ENCODE results near the gene CDC42BPG.
A peak's percentile ranks its signal among the peaks of the same experiment; 100 is the strongest.

Gene CDC42BPG

GRCh38 chr11:64845129-64845775 lies 799 bp upstream of the CDC42BPG start:
- ChIA-PET POLR2A (interaction anchor here (0.8 kb wide), 1 partner anchor 84 kb away, joined by 3 read pairs; no protein-coding TSS in a partner anchor), CTCF (interaction anchor here (0.6 to 8.0 kb wide), 9 partner anchors 10 to 322 kb away, joined by 3 to 111 read pairs (median 7); partner anchors contain the start of gene BATF2)
- Histone ChIP-seq H3K27ac (ENCODE audit: extremely low read depth, low read depth, low read length) (no peak overlapping the region), H3K36me3 (ENCODE audit: control insufficient read depth in 2 of 2, insufficient read depth in 1 of 2, low read length in 2 of 2) (no peaks in the 10 kb centered on the region), H3K9me3 (ENCODE audit: control insufficient read depth, insufficient read depth, low read depth, low read length) (no peaks in the 10 kb centered on the region), H3K4me1 (ENCODE audit: control insufficient read depth, insufficient read depth, low read length) (no peaks in the 10 kb centered on the region; the same call in 1 of the 2 replicates), H3K4me3 (ENCODE audit: low read depth, low read length) (no peak overlapping the region)
- TF ChIP-seq BCL6B (tag by site-specific recombination; IDR thresholded peaks at IDR 0.05), result no peak
- TF ChIP-seq SP7 (tag by site-specific recombination; IDR thresholded peaks at IDR 0.05), result peak; percentile 41; the same call in 1 of the 2 replicates
- TF ChIP-seq ZNF623 (tag by site-specific recombination; IDR thresholded peaks at IDR 0.05), result peak; percentile 26; the same call in 1 of the 2 replicates
- TF ChIP-seq ZNF24 (tag by site-specific recombination; IDR thresholded peaks at IDR 0.05), result peak; percentile 69; the same call in 1 of the 2 replicates
- TF ChIP-seq, protein P1, sequence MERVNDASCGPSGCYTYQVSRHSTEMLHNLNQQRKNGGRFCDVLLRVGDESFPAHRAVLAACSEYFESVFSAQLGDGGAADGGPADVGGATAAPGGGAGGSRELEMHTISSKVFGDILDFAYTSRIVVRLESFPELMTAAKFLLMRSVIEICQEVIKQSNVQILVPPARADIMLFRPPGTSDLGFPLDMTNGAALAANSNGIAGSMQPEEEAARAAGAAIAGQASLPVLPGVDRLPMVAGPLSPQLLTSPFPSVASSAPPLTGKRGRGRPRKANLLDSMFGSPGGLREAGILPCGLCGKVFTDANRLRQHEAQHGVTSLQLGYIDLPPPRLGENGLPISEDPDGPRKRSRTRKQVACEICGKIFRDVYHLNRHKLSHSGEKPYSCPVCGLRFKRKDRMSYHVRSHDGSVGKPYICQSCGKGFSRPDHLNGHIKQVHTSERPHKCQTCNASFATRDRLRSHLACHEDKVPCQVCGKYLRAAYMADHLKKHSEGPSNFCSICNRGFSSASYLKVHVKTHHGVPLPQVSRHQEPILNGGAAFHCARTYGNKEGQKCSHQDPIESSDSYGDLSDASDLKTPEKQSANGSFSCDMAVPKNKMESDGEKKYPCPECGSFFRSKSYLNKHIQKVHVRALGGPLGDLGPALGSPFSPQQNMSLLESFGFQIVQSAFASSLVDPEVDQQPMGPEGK (tag by site-specific recombination; IDR thresholded peaks at IDR 0.05), result peak; percentile 38; the same call in 1 of the 2 replicates
- no peak for TF ChIP-seq ZNF48 (tag by site-specific recombination; IDR thresholded peaks at IDR 0.05)
- TF ChIP-seq ZSCAN23 (tag by site-specific recombination; IDR thresholded peaks at IDR 0.05), result 0 out of 2 replicates have a peak, but pooled peaks have one; percentile 39
- TF ChIP-seq KLF9 (tag by site-specific recombination; IDR thresholded peaks at IDR 0.05; ENCODE audit: low read depth), result 0 out of 2 replicates have a peak, but pooled peaks have one; percentile 8
- no peak for TF ChIP-seq TCF7L2 (IDR thresholded peaks at IDR 0.05; ENCODE audit: borderline replicate concordance, low read depth, low read length)
- TF ChIP-seq ZNF544 (tag by site-specific recombination; IDR thresholded peaks at IDR 0.05), result no peak
- TF ChIP-seq ZNF112 (tag by site-specific recombination; IDR thresholded peaks at IDR 0.05), result no peak
- TF ChIP-seq, protein P2, sequence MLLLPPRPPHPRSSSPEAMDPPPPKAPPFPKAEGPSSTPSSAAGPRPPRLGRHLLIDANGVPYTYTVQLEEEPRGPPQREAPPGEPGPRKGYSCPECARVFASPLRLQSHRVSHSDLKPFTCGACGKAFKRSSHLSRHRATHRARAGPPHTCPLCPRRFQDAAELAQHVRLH (tag by site-specific recombination; IDR thresholded peaks at IDR 0.05), result peak; percentile 76
- 0 out of 2 replicates have a peak, but pooled peaks have one; percentile 18 for TF ChIP-seq KLF8 (tag by site-specific recombination; IDR thresholded peaks at IDR 0.05)
- TF ChIP-seq, protein P3, sequence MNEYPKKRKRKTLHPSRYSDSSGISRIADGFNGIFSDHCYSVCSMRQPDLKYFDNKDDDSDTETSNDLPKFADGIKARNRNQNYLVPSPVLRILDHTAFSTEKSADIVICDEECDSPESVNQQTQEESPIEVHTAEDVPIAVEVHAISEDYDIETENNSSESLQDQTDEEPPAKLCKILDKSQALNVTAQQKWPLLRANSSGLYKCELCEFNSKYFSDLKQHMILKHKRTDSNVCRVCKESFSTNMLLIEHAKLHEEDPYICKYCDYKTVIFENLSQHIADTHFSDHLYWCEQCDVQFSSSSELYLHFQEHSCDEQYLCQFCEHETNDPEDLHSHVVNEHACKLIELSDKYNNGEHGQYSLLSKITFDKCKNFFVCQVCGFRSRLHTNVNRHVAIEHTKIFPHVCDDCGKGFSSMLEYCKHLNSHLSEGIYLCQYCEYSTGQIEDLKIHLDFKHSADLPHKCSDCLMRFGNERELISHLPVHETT (tag by site-specific recombination; IDR thresholded peaks at IDR 0.05), result peak; percentile 84
- 0 out of 2 replicates have a peak, but pooled peaks have one; percentile 23 for TF ChIP-seq KLF17 (tag by site-specific recombination; IDR thresholded peaks at IDR 0.05)
- TF ChIP-seq SP3 (tag by site-specific recombination; IDR thresholded peaks at IDR 0.05), result peak; percentile 7; the same call in 1 of the 2 replicates
- no peak for TF ChIP-seq ZNF510 (tag by site-specific recombination; IDR thresholded peaks at IDR 0.05; ENCODE audit: insufficient replicate concordance)
- TF ChIP-seq GLIS2 (tag by site-specific recombination; IDR thresholded peaks at IDR 0.05), result no peak
- no peak for TF ChIP-seq HOXD13 (CRISPR knock-in tag; IDR thresholded peaks at IDR 0.05; ENCODE audit: borderline replicate concordance)

Data from HEK293 (cell line).